ENCODE results near the gene SERPINB7.

Gene SERPINB7

DNA sequence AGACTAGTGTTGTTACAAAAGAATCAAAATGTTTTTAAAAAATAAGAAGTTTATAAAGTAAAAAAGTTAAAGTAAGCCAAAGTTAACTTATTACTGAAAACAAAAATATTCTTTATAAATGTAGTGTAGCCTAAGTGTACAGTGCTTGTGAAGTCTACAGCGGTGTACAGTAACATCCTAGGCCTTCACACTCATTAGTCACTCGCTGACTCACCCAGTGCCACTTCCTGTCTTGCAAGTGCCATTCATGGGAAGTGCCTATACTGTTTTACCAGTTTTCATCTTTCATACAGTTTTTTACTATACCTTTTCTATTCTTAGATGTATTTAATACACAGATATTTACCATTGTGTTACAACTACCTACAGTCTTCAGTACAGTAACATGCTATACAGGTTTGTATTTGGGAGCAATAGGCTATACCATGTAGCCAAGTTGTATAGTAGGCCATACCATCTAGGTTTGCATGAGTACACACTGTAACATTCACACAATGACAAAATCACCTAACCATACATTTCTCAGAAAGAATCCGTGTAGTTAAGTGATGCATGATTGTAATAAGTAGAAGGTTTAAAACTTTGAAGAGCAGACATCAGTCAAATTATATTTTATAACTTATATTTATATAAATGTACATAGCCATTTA lies 13.4 kb downstream of the SERPINB7 start:
- peak; percentile 1 for DNase-seq (ENCODE audit: low read depth)

DNA sequence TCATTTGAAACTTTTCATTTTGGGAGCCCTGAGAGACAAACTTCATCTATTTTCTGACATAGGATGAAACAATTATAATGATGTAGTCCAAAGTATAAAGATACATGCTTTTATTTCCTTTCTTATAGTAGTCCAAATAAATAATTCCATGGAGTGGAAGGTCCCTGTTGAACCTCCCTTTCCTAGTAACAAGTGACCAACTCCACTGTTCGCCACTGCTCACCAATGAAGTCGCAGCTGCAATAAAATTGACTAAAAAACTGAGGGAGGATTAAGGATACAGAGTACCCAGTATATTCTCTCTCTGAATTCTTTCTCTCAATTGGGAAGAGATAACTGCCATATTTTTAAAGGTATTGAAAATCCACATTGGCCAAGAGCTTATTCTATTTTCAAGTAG lies 14.1 kb downstream of the SERPINB7 start:
- no peak for DNase-seq (ENCODE audit: low read depth)

DNA sequence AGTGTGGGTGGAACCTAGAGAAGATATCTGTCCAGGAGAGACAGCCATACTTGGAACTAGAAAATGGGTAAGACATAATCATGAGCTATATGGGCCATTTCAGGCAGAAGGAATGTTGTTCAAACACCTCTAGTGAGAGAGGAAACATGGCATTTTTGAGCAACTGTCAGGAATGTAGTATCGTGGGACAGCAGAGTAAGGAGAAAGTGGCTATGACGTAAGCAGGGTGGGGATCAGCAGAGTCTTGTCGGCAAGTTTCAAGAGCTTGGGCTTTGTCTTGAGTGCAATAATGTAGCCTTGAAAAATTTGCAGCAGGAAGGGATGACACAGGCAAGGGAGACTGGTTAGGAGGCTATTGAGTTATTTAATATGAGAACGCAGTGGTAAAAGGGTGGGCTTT lies 20.4 kb downstream of the SERPINB7 start:
- no peak for DNase-seq (ENCODE audit: low read depth)

DNA sequence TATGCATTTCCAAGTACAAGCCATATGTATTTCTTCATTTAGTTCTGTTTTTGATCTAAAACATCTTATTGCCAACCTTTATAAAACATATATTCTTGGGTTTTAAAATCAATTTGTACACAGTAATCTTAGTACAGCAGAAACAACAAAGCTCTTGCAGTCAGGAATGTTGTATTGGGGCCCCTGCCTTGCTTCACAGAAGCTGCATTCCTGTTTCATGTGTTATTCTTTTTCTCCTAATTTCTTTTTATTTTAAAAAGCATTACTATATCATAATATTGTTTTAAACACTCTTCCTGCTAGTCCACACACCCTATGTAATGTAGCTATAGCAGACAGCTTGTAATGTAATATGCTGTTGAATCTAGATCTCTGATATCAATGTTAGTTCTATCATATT lies 24.0 kb downstream of the SERPINB7 start:
- DNase-seq (ENCODE audit: low read depth), result no peak

DNA sequence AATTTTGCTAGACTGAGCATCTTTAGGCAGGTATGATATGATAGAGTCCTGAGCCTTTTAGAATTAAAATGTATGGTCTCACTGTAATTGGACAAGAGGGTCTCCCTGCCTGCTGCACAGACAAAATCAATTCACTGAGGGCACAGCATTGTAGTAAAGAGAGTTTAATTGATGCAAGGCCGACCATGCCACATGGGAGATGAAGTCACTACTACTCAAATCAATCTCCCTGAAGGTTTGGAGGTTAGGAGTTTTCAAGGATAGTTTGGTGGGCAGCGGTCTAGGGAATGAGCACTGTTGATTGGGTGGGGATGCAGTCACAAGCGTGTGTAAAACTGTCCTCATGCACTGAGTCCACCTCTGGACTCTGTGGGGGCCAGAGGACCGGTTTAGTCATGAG lies 26.1 kb downstream of the SERPINB7 start:
- no peak for DNase-seq (ENCODE audit: low read depth)

DNA sequence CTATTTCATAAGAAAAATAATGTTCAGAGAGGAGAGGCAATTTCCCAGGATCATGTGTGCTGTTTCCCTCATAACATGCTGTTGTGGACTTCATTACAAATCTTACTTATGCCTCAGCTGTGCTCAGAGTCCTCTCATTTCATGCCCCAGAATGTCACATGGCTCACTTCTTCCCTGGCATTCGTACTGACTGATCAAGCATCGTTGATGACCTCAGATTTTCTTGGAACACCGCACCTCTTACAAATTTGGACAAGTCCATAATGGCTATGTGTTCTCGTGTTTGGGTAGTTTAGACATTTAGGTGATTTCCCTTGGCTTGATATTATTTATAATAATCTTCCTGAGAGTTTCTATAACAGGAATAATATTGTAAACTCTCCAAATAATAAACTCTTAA lies 32.9 kb downstream of the SERPINB7 start:
- no peak for DNase-seq (ENCODE audit: low read depth)

DNA sequence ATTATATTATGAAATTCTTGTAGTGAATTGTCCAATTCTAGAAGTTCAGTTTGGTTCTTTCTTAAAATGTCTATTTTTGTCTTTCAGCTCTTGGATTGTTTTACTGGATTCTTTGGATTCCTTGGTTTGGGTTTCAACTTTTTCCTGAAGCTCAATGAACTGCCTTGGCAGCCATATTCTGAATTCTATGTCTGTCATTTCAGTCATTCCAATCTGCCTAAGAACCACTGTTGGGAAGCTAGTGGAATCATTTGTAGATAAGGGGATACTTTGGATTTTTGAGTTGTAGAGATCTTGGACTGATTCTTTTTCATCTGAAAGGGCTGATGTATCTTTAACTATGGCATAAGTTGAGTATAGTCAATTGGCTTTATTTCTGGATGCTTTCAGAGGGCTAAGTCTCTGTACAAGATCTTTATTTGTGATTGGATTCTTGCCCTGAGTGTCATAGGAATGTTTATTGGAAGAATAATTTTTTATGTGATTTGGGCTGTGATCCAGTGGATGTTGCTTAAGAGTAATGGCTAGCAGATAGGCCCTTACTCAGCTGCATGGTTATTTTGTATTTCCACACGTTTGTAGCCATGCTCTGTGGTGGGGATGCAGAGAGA lies 42.3 kb downstream of the SERPINB7 start:
- no peak for DNase-seq (ENCODE audit: low read depth)

DNA sequence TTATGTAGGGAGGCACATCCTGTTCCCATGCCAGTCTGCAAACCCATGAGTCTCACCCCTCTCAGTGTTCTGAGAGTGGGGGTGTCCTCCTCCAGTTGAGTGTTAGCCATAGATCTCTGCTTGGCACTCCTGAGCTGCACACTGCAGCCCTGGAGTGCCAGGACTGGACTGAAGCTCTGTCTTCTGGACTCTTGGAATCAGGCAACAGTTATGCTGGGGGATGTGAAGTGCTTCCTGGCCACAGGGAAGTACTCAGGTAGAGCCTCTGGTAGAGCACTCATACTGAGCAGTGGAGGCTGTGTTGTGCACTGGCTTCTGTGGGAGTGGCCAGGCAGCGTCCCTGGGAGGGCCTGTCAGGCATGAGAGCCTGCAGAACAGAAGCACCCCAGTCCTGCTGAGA lies 43.0 kb downstream of the SERPINB7 start:
- DNase-seq (ENCODE audit: low read depth), result no peak

DNA sequence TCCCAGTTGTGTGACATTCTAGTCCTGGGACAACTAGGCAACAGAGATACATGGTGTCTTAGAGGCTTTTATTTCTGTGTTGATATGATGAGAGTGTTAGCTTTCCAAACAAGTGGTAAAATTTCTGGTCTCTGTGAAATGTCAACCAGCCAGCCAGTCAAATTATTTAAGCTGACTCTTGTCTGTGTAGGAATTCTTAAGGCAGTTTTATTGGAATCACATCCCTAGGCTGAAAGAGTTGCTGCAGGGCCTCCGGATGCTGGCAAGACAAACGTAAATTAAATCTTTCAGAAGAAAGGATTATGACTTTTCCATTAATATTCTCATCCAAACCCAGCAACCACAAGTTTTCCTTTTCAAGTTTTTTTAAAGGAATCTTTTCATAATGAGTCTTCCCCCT lies 44.6 kb downstream of the SERPINB7 start:
- no peak for DNase-seq (ENCODE audit: low read depth)

DNA sequence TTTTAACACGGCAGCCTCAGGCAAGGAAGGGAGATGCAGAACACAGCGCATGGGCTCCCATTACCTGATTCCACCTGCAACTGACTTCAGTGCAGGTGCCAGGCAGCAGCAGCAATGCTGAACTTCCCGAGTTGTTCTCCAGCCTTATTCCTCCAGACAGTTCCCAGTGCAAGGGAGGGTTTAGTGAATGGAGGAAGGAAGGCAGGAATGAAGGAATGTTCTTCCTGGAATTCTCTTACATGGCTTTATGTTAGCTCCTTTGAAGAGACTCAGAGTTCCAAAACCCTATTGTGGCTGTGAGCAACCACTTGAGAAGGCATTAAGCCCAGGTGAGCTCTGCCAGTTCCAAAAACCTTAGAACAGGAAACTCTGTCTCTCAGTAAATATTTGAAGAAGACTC lies 45.5 kb downstream of the SERPINB7 start:
- no peak for DNase-seq (ENCODE audit: low read depth)

DNA sequence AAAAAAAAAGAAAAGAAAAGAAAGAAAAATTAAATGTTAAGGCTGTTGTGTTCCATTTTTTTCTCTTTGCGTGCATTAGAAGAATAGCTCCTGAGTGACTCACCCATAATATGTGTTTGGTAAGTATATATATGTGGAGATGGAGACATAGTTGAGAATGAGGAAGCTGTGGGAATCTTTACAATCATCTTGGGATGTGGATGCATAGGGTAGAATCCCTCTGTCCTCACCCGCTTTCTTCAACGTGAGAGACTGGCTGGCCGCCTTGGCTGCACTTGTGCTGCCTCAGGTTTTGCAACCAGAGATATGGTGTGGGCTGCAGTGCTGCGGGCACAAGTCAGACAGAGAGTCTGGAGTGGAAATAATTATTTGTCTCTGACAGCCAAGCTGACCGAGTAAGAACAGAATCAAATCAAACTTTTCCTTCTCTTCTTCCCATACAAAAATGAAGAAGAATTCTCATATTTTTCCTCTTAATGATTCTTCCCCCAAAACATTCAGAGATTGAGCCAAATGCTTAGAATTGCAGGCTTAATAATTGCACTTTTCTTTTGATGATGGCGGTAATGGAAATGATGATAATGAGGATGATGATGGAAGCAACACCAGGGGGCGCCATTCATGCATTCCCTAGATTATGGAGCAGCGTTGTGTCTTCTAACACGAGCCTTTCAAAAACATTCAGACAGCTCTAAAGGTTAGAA lies 48.5 kb downstream of the SERPINB7 start:
- no peak for DNase-seq (ENCODE audit: low read depth)

DNA sequence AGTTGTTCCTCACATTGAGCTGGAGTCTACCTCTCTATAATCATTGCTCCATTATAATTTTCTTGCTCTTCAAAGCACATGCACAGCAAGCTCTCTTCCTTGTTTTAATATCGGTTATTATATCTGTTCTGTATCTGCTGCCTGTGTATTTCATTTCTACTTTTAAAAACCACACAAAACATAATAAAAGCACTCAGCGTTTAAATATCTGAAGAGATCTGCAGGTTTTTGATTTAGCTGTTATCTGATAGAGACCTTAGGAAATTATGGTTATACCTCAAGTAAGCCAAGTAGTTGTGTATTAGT lies 49.0 kb downstream of the SERPINB7 start:
- no peak for DNase-seq (ENCODE audit: low read depth)

DNA sequence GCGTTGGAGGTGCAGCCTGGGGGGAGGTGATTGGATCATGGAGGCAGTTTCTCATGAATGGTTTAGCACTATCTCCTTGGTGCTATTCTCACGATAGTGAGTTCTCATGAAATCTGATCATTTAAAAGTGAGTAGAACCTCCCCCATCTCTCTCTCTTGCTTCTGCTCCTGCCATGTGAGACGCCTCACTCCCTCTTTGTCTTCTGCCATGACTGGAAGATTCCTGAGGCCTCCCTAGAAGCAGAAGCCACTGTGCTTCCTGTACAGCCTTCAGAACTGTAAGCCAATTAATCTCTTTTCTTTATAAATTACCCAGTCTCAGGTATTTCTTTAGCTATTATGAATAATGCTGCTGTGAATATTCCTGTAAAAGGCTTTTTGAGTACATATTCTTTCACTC lies 52.9 kb downstream of the SERPINB7 start:
- DNase-seq (ENCODE audit: low read depth), result no peak

DNA sequence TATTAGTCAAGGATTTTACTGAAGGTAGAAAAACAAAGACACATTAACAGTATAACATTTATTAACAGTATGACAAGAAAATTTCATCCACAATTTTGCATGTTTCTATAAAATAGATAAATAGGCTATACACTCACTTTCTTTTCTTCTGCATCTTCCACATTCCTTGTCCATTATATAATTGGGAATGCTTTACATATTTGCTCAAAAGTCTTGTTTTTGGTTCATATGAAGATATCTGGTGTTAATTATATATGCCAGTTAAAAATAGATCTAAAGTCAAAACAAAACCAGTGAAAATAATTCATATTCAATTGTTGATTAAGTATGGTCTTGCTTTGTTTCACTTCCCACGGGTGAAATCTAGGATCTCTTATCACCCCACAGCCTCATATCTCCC lies 53.4 kb downstream of the SERPINB7 start:
- no peak for DNase-seq (ENCODE audit: low read depth)

DNA sequence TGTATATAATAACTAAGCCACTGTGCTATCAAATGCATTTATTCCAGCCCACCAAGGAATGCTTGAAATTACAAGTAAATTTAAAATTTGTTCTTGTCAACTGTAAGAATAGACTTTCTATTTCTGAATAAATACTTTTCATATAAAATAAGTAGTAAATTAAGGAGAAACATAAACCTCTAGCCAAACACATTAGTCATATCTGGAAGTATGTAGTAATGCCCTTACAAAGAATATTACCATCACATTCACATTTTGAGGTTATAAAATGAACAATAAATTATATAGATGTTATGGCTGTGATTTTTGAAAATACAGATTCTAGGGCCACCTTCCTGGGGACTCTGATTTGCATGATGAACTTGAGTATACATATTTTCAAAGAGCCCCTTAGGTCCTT lies 54.7 kb downstream of the SERPINB7 start:
- DNase-seq (ENCODE audit: low read depth), result no peak

DNA sequence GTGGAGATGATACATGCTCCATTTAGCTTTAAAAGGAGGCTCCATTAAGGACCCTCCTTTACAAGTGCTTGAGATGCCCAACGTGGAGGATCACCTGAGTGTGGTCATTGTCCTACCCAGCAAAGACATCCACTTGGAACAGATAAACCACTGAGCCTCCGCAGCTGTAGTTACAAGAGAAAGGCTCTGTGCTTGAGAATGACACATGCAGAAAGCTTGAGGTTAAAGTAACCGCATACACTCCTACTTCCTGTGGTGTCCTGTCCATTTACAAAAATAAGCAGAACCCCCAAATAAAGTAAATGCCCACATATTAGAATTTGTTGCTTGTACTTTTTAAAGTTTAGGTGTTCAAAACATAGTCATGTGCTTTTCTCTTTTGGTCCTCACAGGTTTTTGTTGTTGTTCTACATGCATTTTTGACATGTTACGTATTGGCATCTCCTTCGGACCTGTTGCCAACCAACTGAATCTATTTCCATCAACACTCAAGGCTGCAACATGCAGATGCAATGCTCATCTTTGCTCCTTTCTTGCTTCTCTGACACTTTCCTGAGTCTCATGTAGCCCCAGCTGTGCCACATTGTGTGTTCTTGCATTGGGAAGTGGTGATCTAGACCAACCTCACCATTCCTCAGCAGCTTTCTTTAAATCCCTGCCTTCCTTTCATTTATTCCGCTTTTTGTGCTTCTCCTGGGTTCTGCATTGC lies 56.0 kb downstream of the SERPINB7 start:
- no peak for DNase-seq (ENCODE audit: low read depth)

DNA sequence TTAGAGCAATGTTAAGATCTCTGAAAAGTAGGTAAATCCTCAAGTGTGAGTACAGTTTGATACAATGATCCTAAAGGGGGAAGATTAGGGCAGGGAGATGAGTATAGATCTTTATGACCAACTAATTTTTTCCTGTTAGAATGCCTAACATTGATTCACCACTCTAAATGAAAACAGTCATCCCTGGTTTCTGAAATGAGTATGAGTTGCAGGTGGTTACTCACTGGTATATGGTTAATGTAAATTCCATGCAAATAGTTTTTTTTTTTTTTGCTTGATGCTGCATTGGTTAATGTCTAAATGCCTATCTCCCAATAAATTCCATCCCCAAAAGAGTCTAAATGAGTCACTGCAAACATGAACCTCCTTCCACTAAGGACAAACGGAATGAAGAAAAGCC lies 57.3 kb downstream of the SERPINB7 start:
- DNase-seq (ENCODE audit: low read depth), result no peak

DNA sequence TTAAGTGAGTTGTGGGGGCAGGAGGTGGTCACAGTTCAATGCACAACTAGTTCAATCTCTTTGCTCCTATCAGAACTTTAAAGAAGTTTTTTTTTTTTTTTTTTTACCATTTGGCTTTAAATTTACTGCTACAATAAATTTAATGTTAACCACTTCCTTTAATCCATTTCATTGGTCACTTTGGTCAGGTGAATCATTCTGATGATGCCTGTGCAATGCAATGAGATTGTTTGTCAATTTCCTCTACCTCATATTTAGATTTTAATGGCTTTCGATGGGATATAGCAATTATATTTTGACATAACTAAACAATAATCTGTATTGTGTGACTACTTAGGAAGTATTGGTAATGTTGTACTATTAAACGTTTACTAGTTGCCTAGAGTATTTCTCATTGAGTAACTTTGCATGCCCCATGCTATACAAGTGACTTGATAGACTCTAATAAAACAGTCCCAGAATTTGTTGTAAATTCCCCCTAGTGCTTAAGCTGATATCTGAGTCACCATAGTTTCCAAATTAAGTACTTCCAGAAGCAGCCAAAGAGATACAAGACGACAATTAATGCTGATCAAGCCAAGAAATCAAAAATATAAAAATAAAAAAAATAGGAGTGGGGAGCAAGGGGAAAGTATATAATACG lies 59.4 kb downstream of the SERPINB7 start:
- no peak for DNase-seq (ENCODE audit: low read depth)

DNA sequence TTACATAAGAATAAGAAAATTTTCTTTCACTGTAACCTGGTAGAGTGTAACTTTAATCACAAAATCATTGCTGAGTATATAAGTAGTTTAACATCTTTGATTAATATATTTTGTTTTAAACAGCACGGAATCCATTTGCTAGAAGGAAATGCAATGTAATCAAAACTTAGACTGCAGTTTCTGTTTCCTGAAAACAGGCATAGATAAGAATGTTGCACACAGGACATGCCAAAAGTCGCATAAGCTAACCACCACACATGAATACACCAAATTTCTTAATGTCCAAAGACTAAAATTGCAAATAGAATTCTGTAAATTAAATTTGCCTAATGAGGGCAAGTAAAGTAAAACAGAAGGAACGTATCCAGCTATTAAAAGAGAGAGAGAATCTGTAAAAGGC lies 61.2 kb downstream of the SERPINB7 start:
- no peak for DNase-seq (ENCODE audit: low read depth)

DNA sequence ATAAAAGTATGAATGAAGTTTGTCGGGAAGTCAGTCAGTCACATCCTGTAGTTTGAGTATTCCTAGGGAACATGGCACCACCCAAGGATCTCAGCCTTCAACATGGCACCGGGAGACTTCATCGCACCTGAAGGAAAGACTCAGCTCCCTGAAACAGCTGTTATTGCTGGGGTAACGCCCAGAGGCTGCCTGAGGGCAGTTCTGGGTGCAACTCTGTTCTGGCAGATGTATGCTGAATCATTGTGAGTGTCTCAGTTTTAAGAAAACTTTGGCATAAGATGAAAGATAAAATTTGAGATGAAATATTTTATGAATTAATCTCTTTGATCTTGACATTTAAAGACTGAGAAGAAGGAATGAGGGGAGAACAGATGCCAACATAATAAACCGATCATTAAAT lies 62.4 kb downstream of the SERPINB7 start:
- DNase-seq (ENCODE audit: low read depth), result no peak

DNA sequence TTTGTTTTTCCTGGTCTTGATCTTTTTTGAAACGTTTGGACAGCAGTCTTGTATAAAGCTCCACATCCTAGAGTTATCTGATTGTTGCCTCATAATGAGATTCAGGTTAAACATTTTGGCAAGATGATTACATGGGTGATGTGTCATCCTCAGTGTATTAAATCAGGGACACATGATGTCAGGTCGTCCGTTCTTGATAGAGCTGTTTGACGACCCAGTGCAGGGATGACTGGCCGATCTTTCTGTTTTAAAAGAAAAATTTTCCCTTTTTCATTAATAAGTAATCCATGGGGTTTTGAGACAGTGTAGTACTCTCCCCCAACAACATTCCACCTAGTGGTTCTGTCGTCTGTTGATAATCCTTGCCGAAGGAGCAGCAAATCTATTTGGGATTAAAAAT lies 67.8 kb downstream of the SERPINB7 start:
- no peak for DNase-seq (ENCODE audit: low read depth)

DNA sequence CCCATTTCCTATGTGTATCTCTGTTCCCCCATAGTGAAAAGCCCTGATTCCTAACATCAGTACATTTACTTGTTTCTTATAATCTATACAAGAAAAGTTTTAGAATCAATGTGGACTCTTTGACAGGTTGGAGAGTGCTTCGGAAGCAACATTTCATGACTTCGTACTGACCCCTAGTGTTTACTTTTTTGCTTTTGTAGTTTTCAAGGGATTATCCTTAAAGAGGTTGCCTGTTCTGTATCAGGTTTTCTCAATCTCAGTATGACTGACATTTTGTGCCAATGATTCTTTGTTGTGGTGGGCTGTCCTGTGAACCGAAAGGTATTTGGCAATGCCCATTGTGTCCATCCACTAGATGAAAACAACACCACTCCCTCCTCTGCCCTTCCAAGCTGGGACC lies 69.0 kb downstream of the SERPINB7 start:
- no peak for DNase-seq (ENCODE audit: low read depth)

DNA sequence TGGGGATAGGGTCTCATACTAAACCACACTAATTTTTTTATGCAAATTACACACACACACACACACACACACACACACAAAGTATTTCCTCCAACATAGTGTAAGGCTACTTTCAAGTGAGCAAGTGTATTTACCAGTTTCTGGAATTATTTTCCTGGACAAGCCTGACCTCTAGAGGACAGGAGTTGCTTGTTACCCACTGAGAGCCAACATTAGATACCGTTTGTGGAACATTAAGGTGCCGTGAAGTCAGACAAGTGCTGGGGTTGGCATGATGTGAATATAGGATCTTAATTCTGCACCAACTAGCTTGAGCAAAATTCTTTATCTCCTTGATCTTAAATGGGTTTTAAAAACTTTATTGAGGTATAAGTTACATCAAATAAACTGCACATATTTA lies 72.9 kb downstream of the SERPINB7 start:
- DNase-seq (ENCODE audit: low read depth), result no peak
